Astrocyte (in vitro differentiated cells and primary cell): ENCODE measurements around the gene ATG7. TPM values are rescaled to one million over a fixed set of nuclear protein-coding genes. Genes with fewer than 3 reads are reported as not detected.

Experiments used
- DNase-seq: peaks from one replicate; pipeline ENCODE4 v3.0.0-alpha.2; 2010; ENCODE audit warnings: low read depth
- FAIRE-seq: peaks from 2 replicates; lab custom pipeline; 2011; peaks lifted over from hg19 to GRCh38; lab: Jason Lieb, UNC
- H2AFZ ChIP-seq: 2 replicates; pipeline ENCODE4 v1.6.0; 2012; ENCODE audit warnings: low read depth, low read length, inconsistent platforms
- H3K27ac ChIP-seq: 2 replicates; pipeline ENCODE4 v1.5.1; 2011; ENCODE audit warnings: low read depth, low read length, inconsistent platforms
- H3K27me3 ChIP-seq: 2 replicates; pipeline ENCODE4 v1.6.0; 2011; ENCODE audit warnings: low read length, inconsistent platforms; ENCODE audit not compliant: insufficient read depth
- H3K36me3 ChIP-seq: 2 replicates; pipeline ENCODE4 v1.5.1; 2011; ENCODE audit warnings: low read length, inconsistent platforms; ENCODE audit not compliant: insufficient read depth
- H3K4me1 ChIP-seq: 2 replicates; pipeline ENCODE4 v1.5.1; 2011; ENCODE audit warnings: low read length, inconsistent platforms; ENCODE audit not compliant: insufficient read depth
- H3K4me2 ChIP-seq: 2 replicates; pipeline ENCODE4 v1.6.0; 2012; ENCODE audit warnings: low read length, inconsistent platforms
- H3K4me3 ChIP-seq: 2 replicates; pipeline ENCODE4 v1.5.1; 2011; ENCODE audit warnings: low read depth, mild to moderate bottlenecking, low read length, inconsistent platforms; ENCODE audit not compliant: insufficient read depth
- H3K79me2 ChIP-seq: 2 replicates; pipeline ENCODE4 v1.6.0; 2012; ENCODE audit warnings: mild to moderate bottlenecking, low read length, inconsistent platforms; ENCODE audit not compliant: insufficient read depth
- H3K9ac ChIP-seq: 2 replicates; pipeline ENCODE4 v1.6.0; 2012; ENCODE audit warnings: mild to moderate bottlenecking, low read length, inconsistent platforms
- H3K9me3 ChIP-seq: 2 replicates; pipeline ENCODE4 v1.5.1; 2012; ENCODE audit warnings: low read depth, mild to moderate bottlenecking, low read length, inconsistent platforms; ENCODE audit not compliant: insufficient read depth
- H4K20me1 ChIP-seq: 2 replicates; pipeline ENCODE4 v1.6.0; 2012; ENCODE audit warnings: low read length, inconsistent platforms; ENCODE audit not compliant: insufficient read depth
- H3K27ac Mint-ChIP-seq: one replicate; pipeline ENCODE4 v1.8.0; 2021; ENCODE audit warnings: mild to moderate bottlenecking, mixed read lengths; ENCODE audit not compliant: unreplicated experiment
- H3K27me3 Mint-ChIP-seq: one replicate; pipeline ENCODE4 v1.8.0; 2021; ENCODE audit warnings: low read depth, mixed read lengths; ENCODE audit not compliant: unreplicated experiment
- H3K36me3 Mint-ChIP-seq: one replicate; pipeline ENCODE4 v1.8.0; 2021; ENCODE audit warnings: low read depth, mixed read lengths; ENCODE audit not compliant: unreplicated experiment
- H3K4me1 Mint-ChIP-seq: one replicate; pipeline ENCODE4 v1.8.0; 2021; ENCODE audit warnings: low read depth, mixed read lengths; ENCODE audit not compliant: unreplicated experiment
- H3K4me3 Mint-ChIP-seq: one replicate; pipeline ENCODE4 v1.8.0; 2021; ENCODE audit warnings: mild to moderate bottlenecking, moderate library complexity, mixed read lengths; ENCODE audit not compliant: unreplicated experiment
- H3K9me3 Mint-ChIP-seq: one replicate; pipeline ENCODE4 v1.8.0; 2021; ENCODE audit warnings: mild to moderate bottlenecking, mixed read lengths; ENCODE audit not compliant: unreplicated experiment
- CTCF ChIP-seq: IDR thresholded peaks from 2 replicates; pipeline ENCODE4 v1.5.1; 2011; ENCODE audit warnings: low read depth, mild to moderate bottlenecking, inconsistent platforms, low read length, moderate library complexity; ENCODE audit not compliant: insufficient read depth
- EZH2 ChIP-seq: IDR thresholded peaks from 2 replicates; pipeline ENCODE4 v1.6.1; 2012; ENCODE audit warnings: mild to moderate bottlenecking, low read length, inconsistent platforms; ENCODE audit not compliant: insufficient read depth
- total RNA-seq: library from RNA; stranded (reverse); gene quantifications from 2 replicates; pipeline ENCODE4 v1.2.1, GENCODE V29; 2021

Gene ATG7
- total RNA-seq, 1 donor from 2014 or later, result 29.5 TPM

- FAIRE-seq (peak; percentile 56), DNase-seq (peak; percentile 55)
- Histone ChIP-seq H3K4me2 (peak overlapping the region; percentile 26), H3K9ac (peak overlapping the region; percentile 49), H4K20me1 (no peaks in the 10 kb centered on the region), H3K4me1 (peaks cover 22% of the 10 kb centered on the region), H3K9me3 (no peaks in the 10 kb centered on the region), H3K79me2 (peaks cover 21% of the 10 kb centered on the region), H3K4me3 (no peak overlapping the region), H3K27me3 (no peaks in the 10 kb centered on the region), H3K27ac (peak overlapping the region; percentile 79), H3K36me3 (no peaks in the 10 kb centered on the region), H2AFZ (no peak overlapping the region)
- H3K27ac Mint-ChIP-seq, result peak overlapping the region; percentile 75
- H3K36me3 Mint-ChIP-seq, result no peaks in the 10 kb centered on the region
- H3K9me3 Mint-ChIP-seq, result no peaks in the 10 kb centered on the region
- no peak for TF ChIP-seq EZH2
- peak; percentile 55 for TF ChIP-seq CTCF
- H3K4me3 Mint-ChIP-seq, result no peak overlapping the region
- H3K4me1 Mint-ChIP-seq, result peaks cover 5% of the 10 kb centered on the region
- peaks cover 5% of the 10 kb centered on the region for H3K27me3 Mint-ChIP-seq
These were observed 35.4 kb upstream of the ATG7 start for GRCh38 chr3:11236588-11237461.

GRCh38 chr3:11238060-11238459, 34.1 kb upstream of the ATG7 start:
- no peak for TF ChIP-seq CTCF
- no peak for TF ChIP-seq EZH2
- peaks cover 18% of the 10 kb centered on the region for H3K79me2 ChIP-seq
- no peaks in the 10 kb centered on the region for H3K27me3 ChIP-seq
- H3K4me2 ChIP-seq, result peak overlapping the region; percentile 81
- peak overlapping the region; percentile 81 for H3K9ac ChIP-seq
- peak overlapping the region; percentile 38 for H3K4me3 ChIP-seq
- no peak overlapping the region for H2AFZ ChIP-seq
- Mint-ChIP-seq H3K9me3 (peaks cover 2% of the 10 kb centered on the region), H3K4me1 (peaks cover 5% of the 10 kb centered on the region), H3K36me3 (no peaks in the 10 kb centered on the region), H3K4me3 (no peak overlapping the region), H3K27ac (peak overlapping the region; percentile 86), H3K27me3 (peaks cover 5% of the 10 kb centered on the region)
- peak overlapping the region; percentile 96 for H3K27ac ChIP-seq
- no peaks in the 10 kb centered on the region for H3K36me3 ChIP-seq
- H3K9me3 ChIP-seq, result no peaks in the 10 kb centered on the region
- peak; percentile 96 for DNase-seq
- no peaks in the 10 kb centered on the region for H4K20me1 ChIP-seq
- FAIRE-seq, result peak; percentile 56
- H3K4me1 ChIP-seq, result peaks cover 22% of the 10 kb centered on the region

- Histone ChIP-seq H3K27ac (peak overlapping the region; percentile 96), H2AFZ (no peak overlapping the region), H3K79me2 (peaks cover 18% of the 10 kb centered on the region), H3K36me3 (no peaks in the 10 kb centered on the region), H3K27me3 (no peaks in the 10 kb centered on the region), H3K4me2 (peak overlapping the region; percentile 81), H3K4me3 (no peak overlapping the region), H3K4me1 (peaks cover 22% of the 10 kb centered on the region), H3K9ac (peak overlapping the region; percentile 81), H4K20me1 (no peaks in the 10 kb centered on the region), H3K9me3 (no peaks in the 10 kb centered on the region)
- TF ChIP-seq EZH2, result no peak
- TF ChIP-seq CTCF, result no peak
- H3K9me3 Mint-ChIP-seq, result peaks cover 2% of the 10 kb centered on the region
- no peaks in the 10 kb centered on the region for H3K36me3 Mint-ChIP-seq
- DNase-seq, result peak; percentile 99
- peaks cover 3% of the 10 kb centered on the region for H3K27me3 Mint-ChIP-seq
- peak overlapping the region; percentile 86 for H3K27ac Mint-ChIP-seq
- H3K4me3 Mint-ChIP-seq, result no peak overlapping the region
- H3K4me1 Mint-ChIP-seq, result peaks cover 5% of the 10 kb centered on the region
- FAIRE-seq, result peak; percentile 88
These were observed 33.3 kb upstream of the ATG7 start for GRCh38 chr3:11238880-11239279.
